HG02943 (cell line): Measurements from ENCODE around the gene GABRB3.

Source experiments
- ATAC-seq: cut with Tn5 transposase; IDR thresholded peaks from one replicate; pipeline ENCODE4 v1.9.1; 2021; ENCODE audit warnings: mild to moderate bottlenecking, low read depth, moderate library complexity; ENCODE audit not compliant: unreplicated experiment

GABRB3 gene

DNA sequence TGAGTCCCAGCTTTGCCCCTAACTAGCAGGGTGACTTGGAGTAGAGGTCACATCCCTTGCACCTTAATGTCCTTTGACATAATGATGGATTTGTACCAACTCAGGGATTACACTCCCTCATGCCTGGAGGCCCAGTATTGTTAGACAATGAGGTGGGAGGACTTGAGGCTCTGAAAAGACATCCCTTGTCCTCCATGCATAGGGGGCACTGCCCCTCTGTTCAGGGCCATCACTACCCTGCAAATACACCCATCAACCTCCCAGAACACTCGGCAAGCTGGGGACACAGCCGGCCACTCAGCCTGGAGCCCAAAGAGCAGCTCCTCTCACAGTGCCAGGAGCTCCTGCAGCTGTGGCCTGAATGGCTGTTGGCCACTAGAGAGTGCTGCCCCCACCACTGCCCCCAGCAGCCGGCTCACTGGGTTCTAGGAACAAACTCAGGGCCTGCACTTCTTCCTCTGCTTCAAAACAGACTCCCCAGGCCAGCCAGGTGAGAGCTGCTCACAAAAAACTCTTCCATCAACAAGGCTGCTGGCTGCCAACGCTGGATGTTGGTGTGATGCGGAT lies 90.2 kb downstream of the GABRB3 start:
- ATAC-seq, result no peak

DNA sequence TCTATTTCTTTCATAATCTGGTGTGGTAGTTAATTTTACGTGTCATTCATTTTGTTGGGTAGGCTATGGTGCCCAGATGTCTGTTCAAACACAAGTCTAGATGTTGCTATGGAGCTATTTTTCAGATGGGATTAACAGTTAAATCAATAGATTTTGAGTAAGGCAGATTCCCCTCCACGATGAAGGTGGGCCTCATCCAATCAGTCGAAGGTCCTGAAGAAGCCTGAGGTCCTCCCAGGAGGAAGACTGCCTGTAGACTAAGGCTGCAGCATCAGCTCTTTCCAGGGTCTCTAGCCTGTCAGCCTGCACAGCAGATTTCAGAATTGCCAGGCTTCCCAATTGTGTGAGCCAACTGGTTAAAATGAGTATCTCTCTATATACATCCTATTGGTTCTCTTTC lies 92.9 kb downstream of the GABRB3 start:
- ATAC-seq, result no peak

DNA sequence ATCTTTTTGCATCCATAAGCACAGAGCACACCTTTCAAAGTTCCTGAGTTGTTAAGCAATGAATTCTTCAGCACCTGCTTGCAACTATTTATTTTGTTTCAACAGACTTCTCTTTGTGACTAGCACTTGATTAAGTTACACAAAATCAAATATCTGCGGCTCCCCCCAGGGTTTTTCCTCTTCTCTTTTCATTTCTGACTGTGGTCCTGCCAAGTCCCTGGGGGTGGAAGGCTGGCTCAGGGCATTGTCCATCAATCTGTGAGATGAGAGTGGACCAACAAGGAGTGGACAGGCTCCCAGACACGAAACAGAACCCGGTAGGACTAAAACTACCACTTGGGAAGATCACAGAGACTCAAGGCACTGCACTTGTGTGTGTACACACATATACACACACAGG lies 96.8 kb downstream of the GABRB3 start:
- no peak for ATAC-seq

DNA sequence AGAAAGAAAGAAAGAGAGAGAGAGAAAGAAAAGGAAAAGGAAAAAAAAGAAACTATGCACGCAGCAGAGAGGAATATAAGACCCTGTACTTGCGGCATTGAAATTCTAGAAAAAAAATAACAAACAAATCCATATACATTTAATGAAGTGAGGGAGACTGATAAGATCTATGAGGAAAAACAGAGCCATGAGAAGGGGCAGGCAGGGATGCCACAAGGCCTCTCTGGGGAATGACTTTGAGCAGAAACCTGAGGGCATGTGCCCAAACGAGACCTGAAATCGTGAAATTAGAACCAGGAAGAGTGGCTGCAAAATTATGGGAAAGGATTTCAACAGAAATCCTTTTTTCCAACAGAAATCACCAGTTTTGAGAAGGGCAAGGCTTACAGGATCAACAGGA lies 98.4 kb downstream of the GABRB3 start:
- ATAC-seq, result no peak

DNA sequence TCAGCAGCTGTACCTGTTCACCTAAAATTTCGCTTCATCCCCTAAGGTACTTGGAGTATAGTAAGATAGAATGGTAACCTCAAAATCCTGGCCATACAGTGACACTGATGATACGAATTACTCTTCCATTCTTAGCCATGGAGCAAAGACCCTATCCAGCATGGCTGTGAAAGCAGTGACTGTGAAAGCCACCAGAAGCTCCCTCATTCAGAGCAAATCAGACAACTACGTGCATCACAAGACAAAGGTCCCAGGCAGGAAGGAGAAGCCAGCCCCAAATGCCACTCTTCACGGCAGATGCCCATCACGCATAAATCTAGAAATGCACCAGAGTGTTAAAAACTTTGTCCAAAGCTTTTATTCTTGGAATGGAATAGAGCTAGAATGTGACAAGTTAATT lies 99.4 kb downstream of the GABRB3 start:
- ATAC-seq, result no peak

DNA sequence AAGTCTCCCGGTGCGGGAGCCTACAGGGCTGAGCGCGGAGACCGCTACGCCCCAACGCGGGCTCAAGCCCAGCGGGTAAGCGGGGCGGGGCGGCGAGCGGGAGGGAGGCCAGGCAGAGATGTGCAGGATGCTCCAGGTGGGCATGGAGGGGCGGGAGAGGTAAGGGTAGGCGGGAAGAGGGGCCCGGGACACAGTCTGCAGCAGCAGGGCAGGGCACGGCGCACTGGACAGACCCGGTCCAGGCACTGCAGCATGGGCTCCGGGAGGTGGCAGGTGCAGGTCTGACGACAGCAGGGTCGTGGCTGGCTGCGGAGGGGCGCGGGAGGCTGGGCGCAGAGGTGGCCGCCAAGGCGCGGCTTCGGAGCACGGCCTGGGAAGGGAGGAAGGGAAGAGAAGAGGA lies 102.8 kb downstream of the GABRB3 start:
- no peak for ATAC-seq

DNA sequence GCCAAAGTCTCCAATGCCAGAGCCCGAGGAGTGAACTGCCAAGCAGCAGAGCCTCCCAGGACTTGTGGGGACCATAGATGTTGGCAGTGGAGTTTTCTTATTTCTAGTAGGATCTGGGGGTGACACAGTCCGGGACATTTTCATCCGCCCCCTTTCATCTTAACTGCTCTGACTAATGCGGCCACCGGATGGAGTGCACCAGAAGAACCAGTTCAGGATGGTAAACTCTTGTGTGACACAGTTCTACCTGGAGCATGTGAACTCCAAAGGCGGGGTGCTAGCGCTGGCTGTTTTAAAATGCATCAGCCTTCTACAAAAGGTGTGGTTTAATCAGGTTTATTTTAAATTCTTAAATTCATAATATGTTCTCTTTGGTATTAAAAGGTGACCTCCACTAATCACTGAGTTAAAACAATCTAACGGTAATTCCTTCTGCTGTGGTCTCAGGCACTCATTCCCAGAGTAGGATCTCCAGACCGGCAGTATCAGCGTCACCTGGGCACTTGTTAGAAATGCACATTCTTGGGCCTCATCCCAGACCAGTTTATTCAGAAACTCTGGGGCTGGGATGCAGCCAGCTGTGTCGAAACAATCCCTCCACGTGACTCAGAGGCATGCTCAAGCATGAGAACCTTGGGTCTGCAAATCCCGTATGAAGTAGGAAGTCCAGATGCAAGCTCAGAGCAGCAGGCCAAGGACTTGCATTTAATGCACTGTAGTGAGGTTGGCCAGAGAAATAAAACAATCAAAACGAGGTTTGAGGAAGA lies 105.5 kb downstream of the GABRB3 start:
- no peak for ATAC-seq

DNA sequence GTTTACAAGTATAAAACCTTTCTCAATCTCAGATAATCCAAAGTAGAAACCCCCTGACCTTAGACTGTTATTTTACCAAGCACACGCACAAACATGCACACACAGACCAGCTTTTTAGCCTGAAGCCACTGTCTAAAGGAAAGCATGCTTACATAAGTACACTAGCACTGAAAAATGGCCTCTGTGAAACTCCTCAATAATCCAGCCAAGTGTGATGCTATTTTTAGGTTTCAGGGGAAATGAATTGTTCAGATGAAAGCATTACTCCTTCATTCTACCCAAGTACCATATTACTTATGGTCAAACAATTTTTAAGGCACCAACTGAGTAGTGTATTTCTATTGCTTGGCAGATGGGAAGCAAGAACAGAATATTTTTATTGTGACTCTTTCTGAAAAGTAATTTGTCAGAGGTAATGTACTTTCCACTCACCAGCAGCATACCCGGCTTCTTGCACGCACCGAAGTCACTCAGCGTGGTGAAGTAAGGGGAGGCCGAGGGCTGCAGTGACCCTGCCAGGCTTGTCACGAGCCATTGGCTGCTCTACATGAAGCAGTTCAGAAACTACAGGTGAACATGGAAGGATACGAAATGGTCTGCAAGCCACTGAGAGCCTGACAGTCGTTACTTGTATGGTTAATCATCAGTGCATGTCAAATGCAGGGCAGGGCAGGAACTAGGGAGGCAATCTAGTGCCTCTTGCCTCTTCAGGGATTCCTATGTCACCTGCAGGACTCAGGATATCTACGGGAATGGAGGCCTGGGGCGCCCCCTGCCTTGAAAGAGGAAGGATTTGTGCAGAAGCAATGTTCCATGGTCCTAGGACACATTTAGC lies 106.7 kb downstream of the GABRB3 start:
- no peak for ATAC-seq

DNA sequence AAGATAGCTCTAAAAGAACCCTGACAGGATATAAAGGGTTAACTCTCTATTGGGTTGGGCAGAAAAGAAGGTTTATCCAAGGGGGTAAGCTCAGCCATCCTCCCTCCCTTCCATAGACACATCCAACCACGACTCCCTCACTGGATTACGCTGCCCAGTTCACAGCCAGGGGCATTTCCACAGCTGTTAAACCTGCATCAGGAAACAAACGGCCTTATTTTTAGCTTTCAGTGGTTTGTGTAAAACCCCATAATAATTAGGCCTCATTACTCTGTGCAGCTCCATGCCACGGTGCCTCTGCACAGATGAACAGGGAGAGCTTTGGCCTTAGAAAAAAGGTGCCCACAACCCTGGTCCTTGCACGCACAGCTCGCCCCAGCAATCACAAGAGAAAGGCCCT lies 110.6 kb downstream of the GABRB3 start:
- no peak for ATAC-seq

DNA sequence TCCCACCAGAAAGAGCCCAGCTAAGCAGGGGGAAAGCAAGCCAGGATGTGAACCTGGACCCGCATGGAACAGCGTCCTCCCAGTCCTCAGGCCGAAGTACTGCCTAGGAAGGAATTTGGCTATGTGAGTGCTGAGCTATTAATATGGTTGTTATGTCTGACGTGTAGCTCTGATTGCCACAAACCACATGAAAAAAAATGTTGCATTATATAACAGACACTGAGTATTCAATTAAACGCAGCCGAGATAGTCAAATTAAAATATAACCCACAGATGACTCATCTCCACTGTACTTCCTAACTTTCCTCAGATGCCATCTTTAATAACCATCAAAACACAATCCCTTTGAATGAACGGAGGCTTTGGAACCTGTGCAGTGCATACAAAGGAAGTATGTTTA lies 111.1 kb downstream of the GABRB3 start:
- ATAC-seq, result no peak

DNA sequence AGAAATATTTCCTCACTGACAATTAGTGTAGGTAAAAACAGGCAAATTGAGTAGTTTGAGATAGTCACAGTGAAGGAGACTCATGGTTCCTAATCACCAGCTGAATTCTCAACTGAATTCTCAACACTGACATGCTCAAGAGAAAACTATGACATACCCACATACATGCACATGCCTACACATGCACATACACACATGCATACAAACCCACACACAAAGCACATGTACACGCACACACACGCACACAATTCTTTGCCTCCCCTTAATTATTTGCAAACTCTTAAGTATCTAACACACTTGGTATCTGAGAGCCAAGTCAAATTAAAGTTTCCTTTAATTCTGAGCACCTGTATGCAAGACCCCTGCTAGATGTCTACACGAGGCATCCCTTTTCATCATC lies 111.8 kb downstream of the GABRB3 start:
- no peak for ATAC-seq

DNA sequence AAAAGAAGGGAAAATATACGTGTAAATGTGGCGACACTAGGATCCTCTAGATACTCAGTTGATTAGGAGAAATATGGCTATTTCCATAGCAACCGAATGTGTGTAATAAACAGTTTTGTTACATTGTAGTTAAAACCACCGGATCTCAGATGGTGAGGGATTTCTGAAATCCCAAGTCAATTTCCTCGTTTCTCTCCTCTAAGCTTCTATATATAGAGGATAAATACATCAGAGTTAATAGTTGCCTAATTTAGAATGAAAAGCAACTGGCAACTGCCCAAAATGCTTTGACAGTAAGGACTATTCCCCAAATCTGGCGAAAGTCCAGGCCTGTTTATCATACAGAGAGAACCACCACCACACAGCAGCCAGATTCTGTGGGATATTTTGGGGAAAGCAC lies 112.6 kb downstream of the GABRB3 start:
- no peak for ATAC-seq

DNA sequence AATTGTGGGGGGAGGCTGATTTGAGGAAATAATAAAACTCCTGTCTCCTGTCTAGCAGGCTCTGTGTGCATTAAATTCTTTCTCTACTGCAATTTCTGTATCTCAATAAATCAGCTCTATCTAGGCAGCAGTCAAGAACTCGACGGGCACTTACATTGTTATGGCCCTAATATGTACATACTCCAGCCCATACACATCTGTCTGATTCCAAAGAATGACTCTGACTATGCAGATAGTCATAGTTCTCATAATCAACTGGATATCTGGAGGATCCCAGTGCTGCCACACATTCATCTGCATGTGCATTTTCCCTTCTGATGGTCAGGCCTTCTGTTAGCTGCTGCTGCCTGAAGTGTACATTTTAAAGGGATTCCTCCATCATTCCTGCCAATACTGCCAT lies 114.6 kb downstream of the GABRB3 start:
- ATAC-seq, result no peak

DNA sequence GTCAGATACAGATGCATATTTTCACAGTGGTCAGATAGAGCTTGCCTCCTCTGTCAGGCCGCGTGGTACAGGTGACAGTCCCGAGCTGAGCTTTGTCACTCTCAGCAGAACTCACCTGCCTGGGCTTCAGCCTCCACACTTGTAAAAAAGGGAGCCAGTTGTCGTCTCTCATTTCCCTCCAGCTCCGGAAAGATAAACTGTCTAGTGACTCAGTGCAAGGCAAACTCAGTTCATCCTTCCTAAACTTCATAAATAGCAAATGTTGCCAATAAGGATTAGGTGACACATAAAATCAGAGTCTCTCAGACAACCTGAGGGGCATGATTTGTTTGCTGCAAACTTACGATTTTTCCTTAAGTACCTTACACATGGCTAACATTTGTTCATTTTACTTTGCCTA lies 116.8 kb downstream of the GABRB3 start:
- ATAC-seq, result no peak

DNA sequence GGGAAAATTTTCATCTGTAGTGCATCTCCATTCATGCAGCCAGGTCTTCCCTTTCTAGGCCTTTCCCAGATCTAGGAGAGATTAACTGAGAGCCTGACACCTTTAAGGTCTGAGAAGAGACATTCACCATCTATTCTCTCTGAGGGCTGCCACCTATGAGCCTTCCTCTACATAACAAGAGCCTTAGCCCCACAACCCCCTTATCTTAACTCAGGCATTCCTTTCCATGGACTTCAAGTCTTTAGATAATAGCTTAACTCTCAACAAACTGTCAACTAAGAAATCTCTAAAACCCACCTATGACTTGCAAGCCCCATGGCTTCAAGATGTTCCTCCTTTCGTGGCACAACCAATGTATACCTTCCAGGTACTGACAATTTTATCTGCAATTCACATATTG lies 121.0 kb downstream of the GABRB3 start:
- no peak for ATAC-seq

DNA sequence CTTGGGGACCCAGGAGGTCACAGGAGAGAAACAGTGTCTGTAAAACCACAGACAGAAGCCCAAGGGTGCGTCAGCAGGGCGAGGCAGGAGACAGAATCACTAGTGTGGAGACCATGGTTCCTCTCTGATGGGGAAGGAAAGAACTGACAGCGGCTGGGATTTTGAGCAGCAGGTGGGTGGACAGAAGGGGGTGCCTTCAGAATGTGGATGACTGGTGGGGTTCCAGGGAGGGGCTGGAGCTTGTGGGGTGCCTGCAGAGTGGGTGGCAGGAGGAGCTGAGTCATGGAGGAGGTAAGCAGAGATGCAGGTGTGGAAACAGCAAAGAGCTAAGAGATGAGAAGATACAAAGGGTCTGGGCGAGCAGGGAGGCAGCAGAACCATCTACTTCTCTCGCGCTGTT lies 124.2 kb downstream of the GABRB3 start:
- ATAC-seq, result no peak

DNA sequence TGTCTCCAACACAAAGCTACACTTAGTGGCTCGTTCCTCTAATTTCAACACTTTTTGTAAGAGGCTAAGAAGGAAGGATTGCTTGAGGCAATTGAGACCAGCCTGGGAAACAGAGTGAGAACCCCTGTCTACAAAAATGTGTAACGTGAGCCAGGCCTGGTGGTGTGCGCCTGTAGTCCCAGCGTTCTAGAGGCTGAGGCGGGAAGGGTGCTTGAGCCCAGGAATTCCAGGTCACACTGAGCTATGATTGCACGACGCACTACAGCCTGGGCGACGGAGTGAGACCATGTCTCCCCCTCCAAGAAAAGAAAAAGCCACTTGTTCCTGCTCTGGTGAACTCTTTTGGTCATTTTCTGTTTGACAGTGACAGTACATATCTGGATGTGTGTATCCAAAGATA lies 127.9 kb downstream of the GABRB3 start:
- ATAC-seq, result no peak

DNA sequence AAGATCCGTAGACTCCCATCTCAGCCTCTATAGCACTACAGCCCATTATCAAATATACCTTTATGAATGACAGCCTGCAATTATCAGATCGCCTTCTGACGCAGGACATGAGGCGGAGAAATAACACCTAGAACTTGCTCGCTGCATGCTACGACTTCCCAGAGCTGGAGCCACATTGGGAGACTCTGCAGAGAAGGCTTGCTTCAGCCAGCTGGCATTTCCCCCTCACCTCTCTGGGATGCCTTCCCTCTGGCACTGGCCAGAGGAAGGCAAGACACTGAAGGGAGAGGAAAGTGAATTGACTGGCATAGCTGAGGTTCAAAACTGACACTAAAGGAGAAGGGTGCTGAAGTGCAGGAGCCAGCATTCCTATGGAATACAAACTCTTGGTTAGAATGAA lies 131.7 kb downstream of the GABRB3 start:
- no peak for ATAC-seq

DNA sequence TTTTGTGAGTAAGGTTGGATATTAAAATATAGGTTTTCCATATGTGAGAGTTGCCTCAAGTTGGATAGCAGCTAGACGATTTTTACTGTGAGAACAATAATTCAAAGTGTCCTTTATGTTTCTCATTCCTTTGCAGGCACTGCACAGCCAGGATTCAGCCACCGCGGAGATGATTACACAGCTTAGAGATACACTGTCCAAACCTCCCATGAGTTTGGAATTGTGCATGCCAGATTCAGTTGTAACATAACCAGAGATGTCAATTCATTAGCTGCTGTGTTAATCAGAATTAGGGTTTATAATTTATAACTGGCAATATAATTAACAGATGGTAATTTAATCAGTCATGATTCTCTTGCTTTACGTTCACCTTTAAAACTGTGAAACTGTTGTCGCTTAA lies 132.3 kb downstream of the GABRB3 start:
- no peak for ATAC-seq

DNA sequence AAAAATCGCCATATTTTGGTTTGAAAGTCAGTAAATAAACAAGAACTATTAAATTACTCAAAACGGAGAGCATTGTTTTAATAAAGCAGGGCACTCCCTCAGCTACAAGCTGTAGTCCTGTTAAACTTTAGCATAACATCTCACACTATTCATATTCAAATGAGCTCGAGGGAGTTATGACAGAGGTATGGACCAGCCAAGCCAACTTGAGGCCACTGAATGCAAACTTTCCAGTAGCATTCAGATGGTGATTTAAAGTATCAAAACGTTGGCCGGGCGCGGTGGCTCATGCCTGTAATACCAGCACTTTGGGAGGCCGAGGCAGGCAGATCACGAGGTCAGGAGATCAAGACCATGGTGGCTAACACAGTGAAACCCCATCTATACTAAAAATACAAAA lies 132.9 kb downstream of the GABRB3 start:
- no peak for ATAC-seq

DNA sequence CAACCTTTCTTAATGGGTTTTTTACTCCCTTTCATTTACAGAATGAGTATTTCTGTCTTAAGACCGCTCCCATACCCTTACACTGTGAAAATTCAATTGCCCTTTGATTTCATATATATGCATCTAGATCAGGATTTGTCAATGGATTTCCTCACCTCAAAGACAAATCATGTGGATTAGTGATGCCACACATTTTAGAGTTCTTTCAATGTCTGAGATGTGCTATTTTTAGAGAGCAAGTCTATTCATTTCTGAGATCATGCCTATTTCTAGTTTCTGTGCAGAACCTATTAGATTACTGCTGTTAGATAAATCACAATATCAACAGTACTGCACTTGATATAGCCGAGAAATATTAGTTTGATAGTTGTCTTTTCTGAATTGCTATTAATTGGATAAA lies 137.3 kb downstream of the GABRB3 start:
- ATAC-seq, result no peak

DNA sequence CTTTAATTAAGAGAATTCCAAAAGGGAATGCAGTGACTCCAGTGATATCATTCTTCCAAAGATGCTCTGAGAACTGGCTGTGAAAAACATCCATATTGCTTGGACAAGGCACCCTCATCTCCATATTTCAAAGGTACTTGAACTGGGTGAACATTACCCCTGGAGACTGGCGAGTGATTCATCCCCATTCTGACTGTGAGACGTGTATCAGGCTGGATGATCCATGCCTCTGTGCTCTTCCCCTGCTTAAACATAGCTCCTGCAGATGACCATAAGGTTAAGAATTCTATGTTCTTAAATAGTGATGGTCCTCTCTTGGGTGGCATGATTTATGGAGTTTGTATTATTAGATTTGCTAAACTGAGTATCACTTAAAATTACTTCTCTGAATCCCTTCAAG lies 137.8 kb downstream of the GABRB3 start:
- ATAC-seq, result no peak
